T-helper 1 cell treated with Interleukin-12 subunit alpha and Interleukin-12 subunit beta and Interleukin-4 antibody, amounts not matched to agents 30 μg/mL and 1 μg/mL, for 36 hours (primary cell): ENCODE measurements around the gene IFRD2.

Experiments used
- H3K27ac Mint-ChIP-seq: one replicate; pipeline ENCODE4 v1.8.0; 2021; ENCODE audit warnings: mild to moderate bottlenecking, mixed read lengths
- H3K27me3 Mint-ChIP-seq: one replicate; pipeline ENCODE4 v1.8.0; 2021; ENCODE audit warnings: low read depth, mixed read lengths
- H3K36me3 Mint-ChIP-seq: one replicate; pipeline ENCODE4 v1.8.0; 2021; ENCODE audit warnings: low read depth, mixed read lengths
- H3K4me1 Mint-ChIP-seq: one replicate; pipeline ENCODE4 v1.8.0; 2021; ENCODE audit warnings: low read depth, mixed read lengths
- H3K4me3 Mint-ChIP-seq: one replicate; pipeline ENCODE4 v1.8.0; 2021; ENCODE audit warnings: mild to moderate bottlenecking, moderate library complexity, mixed read lengths
- H3K9me3 Mint-ChIP-seq: one replicate; pipeline ENCODE4 v1.8.0; 2021; ENCODE audit warnings: mixed read lengths

Gene IFRD2

DNA sequence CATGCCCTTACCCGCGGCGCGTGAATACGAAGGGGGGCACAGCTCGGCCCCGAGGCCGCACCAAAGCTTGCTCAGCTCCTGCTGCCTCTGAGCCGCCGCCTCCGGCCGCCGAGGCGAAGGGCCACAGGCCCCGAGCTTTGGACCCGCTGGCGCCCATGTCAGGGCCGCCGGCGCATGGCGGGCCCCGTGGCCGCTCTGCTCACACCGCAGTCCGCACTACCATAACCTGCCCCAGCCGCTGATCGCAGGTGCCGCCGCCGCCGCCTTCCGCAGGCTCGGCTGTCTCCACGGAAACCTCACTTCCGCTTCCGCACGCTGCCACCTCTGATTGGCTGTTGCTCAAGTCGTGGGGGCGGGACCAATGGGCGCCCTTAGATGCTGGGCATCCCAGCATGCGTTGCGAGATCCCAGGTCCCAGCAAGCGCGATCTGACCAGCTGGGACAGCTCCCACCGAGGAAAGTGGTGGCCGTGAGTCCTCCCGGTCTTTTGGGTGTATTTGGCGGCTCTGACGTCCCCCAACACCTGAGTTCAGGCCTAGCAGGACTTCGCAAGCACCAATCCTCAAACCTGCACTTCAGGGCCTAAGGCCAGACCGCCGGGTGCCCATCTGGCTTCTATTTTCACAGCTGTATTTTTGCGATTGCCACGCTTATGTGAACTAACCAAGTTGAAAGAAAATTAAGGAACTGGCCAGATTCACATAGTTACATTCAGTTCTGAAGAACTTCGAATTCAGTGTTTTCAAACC, 35.9 kb upstream of the IFRD2 start, which contains the start of gene TUSC2:
Gene TUSC2, minus strand, starts transcription at position 281 of the 749 bp plus-strand sequence. Its CDS starts 124 bp downstream, at position 157.
- H3K36me3 Mint-ChIP-seq = peaks cover 22% of the 10 kb centered on the region
- H3K4me1 Mint-ChIP-seq = peaks cover 20% of the 10 kb centered on the region
- peak within 1 kb of the TSS; percentile 92 for H3K4me3 Mint-ChIP-seq

DNA sequence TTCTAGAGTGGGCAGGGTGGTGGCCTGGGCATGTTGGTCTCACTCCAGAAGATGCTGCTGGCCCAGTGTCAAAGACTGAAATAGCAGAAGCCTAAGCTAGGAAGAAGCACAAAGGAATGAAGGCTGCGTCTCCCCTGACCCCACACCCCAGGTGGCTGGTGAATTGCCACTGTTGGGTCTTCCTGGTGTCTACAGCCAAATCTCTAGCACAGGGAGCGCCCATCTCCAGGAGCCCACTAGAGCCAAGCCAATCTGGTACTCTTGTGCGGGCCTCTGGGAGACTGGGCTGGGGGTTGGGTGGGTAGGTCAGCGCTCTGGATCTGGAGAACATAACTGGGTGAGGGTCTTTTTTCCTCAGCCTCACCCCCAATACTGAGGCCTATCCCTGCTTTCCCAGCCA, 34.9 kb upstream of the IFRD2 start:
- H3K36me3 Mint-ChIP-seq = peaks cover 21% of the 10 kb centered on the region
- H3K27me3 Mint-ChIP-seq = no peaks in the 10 kb centered on the region
- peak overlapping the region; percentile 63 for H3K27ac Mint-ChIP-seq
- peaks cover 18% of the 10 kb centered on the region for H3K4me1 Mint-ChIP-seq
- H3K4me3 Mint-ChIP-seq = peak overlapping the region; percentile 80
- no peaks in the 10 kb centered on the region for H3K9me3 Mint-ChIP-seq

More for the DNA sequence above, 35.9 kb upstream of the IFRD2 start, which contains the start of gene TUSC2:
- no peaks in the 10 kb centered on the region for H3K9me3 Mint-ChIP-seq
- H3K27me3 Mint-ChIP-seq = no peaks in the 10 kb centered on the region
- H3K27ac Mint-ChIP-seq = peak within 1 kb of the TSS; percentile 88

DNA sequence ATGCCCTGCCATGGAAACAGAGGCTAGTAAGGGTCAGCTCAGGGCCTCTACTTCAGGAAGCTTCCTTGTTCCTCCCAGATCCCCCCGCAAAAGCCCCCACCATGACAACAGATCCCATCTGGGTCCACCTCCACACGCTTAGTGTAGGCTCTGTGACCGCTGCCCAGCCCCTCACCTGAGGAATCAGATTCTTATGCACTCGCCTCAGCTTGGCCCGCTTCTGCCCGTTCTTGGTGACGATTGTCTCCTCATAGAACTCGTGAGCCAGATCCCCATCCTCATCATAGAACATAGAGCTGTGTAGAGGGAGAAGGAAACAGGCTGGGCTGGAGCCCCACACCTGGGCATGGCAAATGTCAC, 33.9 kb upstream of the IFRD2 start:
- Mint-ChIP-seq H3K4me1 (peaks cover 18% of the 10 kb centered on the region), H3K4me3 (no peak overlapping the region), H3K27ac (no peak overlapping the region), H3K9me3 (no peaks in the 10 kb centered on the region), H3K36me3 (peaks cover 17% of the 10 kb centered on the region), H3K27me3 (no peaks in the 10 kb centered on the region)

DNA sequence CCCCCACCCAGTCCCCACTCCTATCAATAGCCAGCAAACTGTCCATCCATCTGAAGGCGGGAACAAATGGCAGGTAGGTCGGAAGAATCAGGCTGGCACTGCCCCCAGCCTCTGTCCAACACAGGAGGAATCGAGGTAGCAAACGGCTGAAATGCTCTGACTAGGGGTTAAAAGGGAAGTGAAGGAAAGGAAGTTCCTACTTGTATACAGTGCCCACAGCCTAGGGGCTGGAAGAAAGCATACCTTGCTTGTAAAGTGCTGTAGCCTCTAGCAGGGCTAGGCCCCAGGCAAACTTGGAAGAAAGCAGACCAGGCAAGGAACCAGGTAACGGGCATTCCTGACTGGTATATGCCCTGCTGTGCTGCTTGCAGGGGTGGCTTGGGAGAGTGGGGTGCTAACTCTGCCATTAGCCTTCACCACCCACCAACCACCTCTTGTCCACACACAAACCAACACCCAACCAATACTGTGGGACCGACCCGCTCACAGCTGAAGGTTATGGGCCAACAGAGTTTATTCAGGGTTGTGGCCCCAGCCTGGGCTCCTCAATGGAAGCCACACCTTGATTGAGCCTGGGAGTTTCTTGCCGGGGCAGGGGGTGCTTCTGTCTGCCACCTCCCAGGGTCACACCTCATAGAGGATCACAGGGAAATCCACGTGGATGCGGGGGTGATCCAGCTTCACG, 33.4 kb upstream of the IFRD2 start:
- no peaks in the 10 kb centered on the region for H3K9me3 Mint-ChIP-seq

GRCh38 chr3:50325113-50325480, 32.9 kb upstream of the IFRD2 start:
- Mint-ChIP-seq H3K9me3 (no peaks in the 10 kb centered on the region), H3K27me3 (no peaks in the 10 kb centered on the region), H3K27ac (no peak overlapping the region)

More for the DNA sequence above, 33.4 kb upstream of the IFRD2 start:
- Mint-ChIP-seq H3K4me3 (no peak overlapping the region), H3K27ac (no peak overlapping the region), H3K36me3 (peaks cover 13% of the 10 kb centered on the region), H3K27me3 (no peaks in the 10 kb centered on the region), H3K4me1 (peaks cover 20% of the 10 kb centered on the region)

DNA sequence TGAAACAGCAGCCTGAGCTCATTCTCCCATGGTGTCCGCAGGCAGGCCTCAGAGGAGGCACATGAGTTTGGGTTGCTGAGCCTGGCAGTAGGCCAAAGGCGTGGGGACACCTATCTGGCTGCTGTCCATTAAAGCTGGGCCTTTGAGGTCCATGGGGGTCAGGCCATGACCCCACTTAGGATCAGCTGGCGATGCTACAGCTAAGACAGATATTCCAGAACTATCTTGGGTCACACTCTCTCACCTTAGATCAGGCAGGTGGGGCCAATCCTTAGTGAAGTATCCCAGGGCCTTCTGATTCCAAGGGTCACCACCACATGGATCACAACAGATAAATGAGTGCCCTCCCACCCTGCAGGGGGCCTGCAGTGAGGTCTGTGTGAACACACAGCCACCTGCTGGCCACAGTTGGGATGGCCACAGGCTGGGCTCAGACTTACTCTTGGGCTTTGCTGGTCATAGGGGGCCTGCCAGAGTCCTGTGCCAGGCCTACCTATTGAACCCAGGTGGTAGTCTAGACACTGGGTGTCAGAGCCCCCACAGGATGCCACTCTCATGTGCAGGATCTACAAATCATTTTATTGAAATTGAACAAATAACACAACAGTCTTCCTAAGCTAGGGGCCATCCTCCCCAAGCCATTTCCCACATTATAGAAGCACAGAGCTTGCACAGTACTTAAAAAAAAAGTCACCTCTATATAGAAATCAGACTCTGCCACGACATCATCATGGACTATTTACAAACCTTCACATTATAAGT, 32.3 kb upstream of the IFRD2 start:
- Mint-ChIP-seq H3K4me3 (peak overlapping the region; percentile 19), H3K27me3 (no peaks in the 10 kb centered on the region), H3K27ac (no peak overlapping the region), H3K4me1 (peaks cover 26% of the 10 kb centered on the region), H3K36me3 (peaks cover 9% of the 10 kb centered on the region), H3K9me3 (no peaks in the 10 kb centered on the region)

More at GRCh38 chr3:50325113-50325480, 32.9 kb upstream of the IFRD2 start:
- H3K4me1 Mint-ChIP-seq = peaks cover 25% of the 10 kb centered on the region
- H3K4me3 Mint-ChIP-seq = no peak overlapping the region
- peaks cover 11% of the 10 kb centered on the region for H3K36me3 Mint-ChIP-seq

- Mint-ChIP-seq H3K36me3 (peaks cover 9% of the 10 kb centered on the region), H3K4me3 (no peak overlapping the region), H3K9me3 (no peaks in the 10 kb centered on the region), H3K27ac (no peak overlapping the region), H3K27me3 (no peaks in the 10 kb centered on the region), H3K4me1 (peaks cover 31% of the 10 kb centered on the region)
Observed at GRCh38 chr3:50323614-50324199, 31.5 kb upstream of the IFRD2 start.

DNA sequence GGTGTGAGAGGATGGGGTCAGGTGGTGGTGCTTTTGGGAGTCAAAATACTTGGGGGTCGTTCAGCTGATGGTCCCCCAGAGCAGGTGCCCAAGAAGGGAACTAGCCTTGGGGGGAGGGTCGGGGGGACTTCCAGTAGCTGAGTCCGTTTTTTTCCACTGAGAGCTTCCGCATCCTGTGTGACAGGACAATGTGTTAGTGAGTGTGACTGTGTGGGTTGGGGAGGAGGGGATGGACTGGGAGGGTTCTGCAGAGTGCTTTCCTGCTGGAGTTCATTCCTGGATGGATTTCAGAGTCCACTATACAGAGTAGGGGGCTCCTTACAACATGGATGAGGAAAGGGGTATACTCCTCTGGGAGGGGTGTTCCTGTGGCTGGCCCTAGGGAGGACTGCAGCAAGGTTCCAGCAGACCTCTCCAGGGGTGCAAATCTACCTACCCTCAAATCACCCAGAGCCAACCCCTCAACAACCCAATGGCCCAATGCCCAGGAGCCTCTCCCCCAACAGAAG, 30.9 kb upstream of the IFRD2 start:
- Mint-ChIP-seq H3K4me1 (peaks cover 28% of the 10 kb centered on the region), H3K36me3 (peaks cover 3% of the 10 kb centered on the region)

DNA sequence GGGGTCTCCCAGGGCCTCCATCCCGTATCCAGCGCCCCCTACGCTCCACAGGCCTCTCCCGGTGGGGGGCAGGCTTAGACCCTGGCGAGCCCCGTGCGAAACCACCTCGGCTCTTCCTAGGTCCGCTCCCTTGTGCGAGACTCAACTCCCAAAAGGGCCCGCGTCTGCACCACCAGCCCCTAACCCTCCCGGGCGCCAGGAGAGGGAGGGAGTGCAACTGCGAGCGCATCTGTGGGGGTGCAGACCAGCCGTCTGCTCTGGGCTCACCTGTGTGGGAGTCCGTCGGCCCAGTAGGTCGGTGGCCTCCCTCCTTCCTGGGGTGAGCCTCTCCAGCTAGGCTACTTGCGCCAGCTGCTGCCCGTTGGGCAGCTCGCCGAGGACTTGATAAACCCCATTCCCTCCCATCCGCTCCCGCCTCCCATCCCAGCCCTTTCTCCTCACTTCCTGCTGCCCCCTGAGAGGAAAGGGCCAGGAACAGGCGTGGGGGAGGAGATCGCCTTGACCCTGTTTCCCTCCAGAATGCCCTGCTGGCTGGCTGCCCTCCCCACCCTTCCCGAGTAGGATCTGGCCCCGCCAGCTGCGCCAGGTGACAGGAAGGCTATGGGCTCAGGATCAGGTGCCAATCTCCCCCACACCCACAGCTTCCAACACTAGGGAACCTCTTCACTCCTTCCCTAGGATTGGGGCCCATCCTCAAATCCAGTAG, 30.3 kb upstream of the IFRD2 start, which contains the start of gene HYAL2:
Gene HYAL2, minus strand, starts transcription at position 360 of the 706 bp plus-strand sequence. CDS start 2,256 bp downstream, outside the sequence.
- no peaks in the 10 kb centered on the region for H3K27me3 Mint-ChIP-seq
- H3K9me3 Mint-ChIP-seq = no peaks in the 10 kb centered on the region
- H3K36me3 Mint-ChIP-seq = peaks cover 2% of the 10 kb centered on the region
- H3K27ac Mint-ChIP-seq = peak within 1 kb of the TSS; percentile 86
- H3K4me3 Mint-ChIP-seq = peak within 1 kb of the TSS; percentile 76
- peaks cover 26% of the 10 kb centered on the region for H3K4me1 Mint-ChIP-seq

More for the DNA sequence above, 30.9 kb upstream of the IFRD2 start:
- no peaks in the 10 kb centered on the region for H3K27me3 Mint-ChIP-seq
- no peak overlapping the region for H3K4me3 Mint-ChIP-seq
- H3K27ac Mint-ChIP-seq = no peak overlapping the region
- no peaks in the 10 kb centered on the region for H3K9me3 Mint-ChIP-seq

GRCh38 chr3:50322115-50322385, 29.8 kb upstream of the IFRD2 start:
- no peak overlapping the region for H3K27ac Mint-ChIP-seq
- H3K27me3 Mint-ChIP-seq = no peaks in the 10 kb centered on the region
- peaks cover 28% of the 10 kb centered on the region for H3K4me1 Mint-ChIP-seq
- H3K9me3 Mint-ChIP-seq = no peaks in the 10 kb centered on the region
- no peak overlapping the region for H3K4me3 Mint-ChIP-seq
- H3K36me3 Mint-ChIP-seq = peaks cover 2% of the 10 kb centered on the region

GRCh38 chr3:50321336-50322114, 29.3 kb upstream of the IFRD2 start:
- Mint-ChIP-seq H3K4me1 (peaks cover 29% of the 10 kb centered on the region), H3K27me3 (no peaks in the 10 kb centered on the region), H3K4me3 (peak overlapping the region; percentile 76), H3K36me3 (peaks cover 4% of the 10 kb centered on the region), H3K9me3 (no peaks in the 10 kb centered on the region), H3K27ac (peak overlapping the region; percentile 86)

GRCh38 chr3:50320853-50321335, 28.7 kb upstream of the IFRD2 start:
- H3K36me3 Mint-ChIP-seq = peaks cover 7% of the 10 kb centered on the region
- no peaks in the 10 kb centered on the region for H3K27me3 Mint-ChIP-seq
- no peaks in the 10 kb centered on the region for H3K9me3 Mint-ChIP-seq
- peak overlapping the region; percentile 81 for H3K27ac Mint-ChIP-seq
- peak overlapping the region; percentile 90 for H3K4me3 Mint-ChIP-seq
- peaks cover 33% of the 10 kb centered on the region for H3K4me1 Mint-ChIP-seq
